Measurements from ENCODE around the gene CCN5. TPM values are rescaled to one million over a fixed set of nuclear protein-coding genes. Genes with fewer than 3 reads are reported as not detected.

Gene CCN5
- total RNA-seq, 1 donor = 520 TPM

GRCh38 chr20:44688053-44688625 lies 27.0 kb upstream of the CCN5 start:
- Histone ChIP-seq H3K79me2 (ENCODE audit: insufficient read depth, low read length) (no peaks in the 10 kb centered on the region), H4K20me1 (ENCODE audit: insufficient read depth, low read length) (no peaks in the 10 kb centered on the region), H3K27me3 (ENCODE audit: insufficient read depth, low read length) (no peaks in the 10 kb centered on the region), H3K36me3 (ENCODE audit: insufficient read depth, low read length) (no peaks in the 10 kb centered on the region), H3K4me1 (ENCODE audit: insufficient read depth, low read length) (peaks cover 11% of the 10 kb centered on the region), H3K4me2 (ENCODE audit: insufficient read depth, low read length) (no peak overlapping the region), H3K9me3 (ENCODE audit: low read depth, low read length) (no peaks in the 10 kb centered on the region), H3K27ac (ENCODE audit: low read depth, low read length) (no peak overlapping the region), H3K4me3 (ENCODE audit: insufficient read depth, low read length) (no peak overlapping the region), H2AFZ (ENCODE audit: low read length) (no peak overlapping the region)
- DNase-seq (ENCODE audit: insufficient read length, low spot score, missing footprints) = no peak
- TF ChIP-seq CTCF (IDR thresholded peaks at IDR 0.05; ENCODE audit: extremely low read depth, low read depth, low read length) = peak; percentile 26

- Histone ChIP-seq H4K20me1 (ENCODE audit: insufficient read depth, low read length) (no peaks in the 10 kb centered on the region), H3K4me2 (ENCODE audit: insufficient read depth, low read length) (no peak overlapping the region), H3K79me2 (ENCODE audit: insufficient read depth, low read length) (no peaks in the 10 kb centered on the region), H3K27ac (ENCODE audit: low read depth, low read length) (no peak overlapping the region), H3K4me3 (ENCODE audit: insufficient read depth, low read length) (no peak overlapping the region), H3K36me3 (ENCODE audit: insufficient read depth, low read length) (no peaks in the 10 kb centered on the region), H3K27me3 (ENCODE audit: insufficient read depth, low read length) (no peaks in the 10 kb centered on the region), H3K4me1 (ENCODE audit: insufficient read depth, low read length) (peaks cover 26% of the 10 kb centered on the region), H2AFZ (ENCODE audit: low read length) (no peak overlapping the region), H3K9me3 (ENCODE audit: low read depth, low read length) (no peaks in the 10 kb centered on the region)
- DNase-seq (ENCODE audit: insufficient read length, low spot score, missing footprints) = no peak
- no peak for TF ChIP-seq CTCF (IDR thresholded peaks at IDR 0.05; ENCODE audit: extremely low read depth, low read depth, low read length)
Measured at GRCh38 chr20:44689809-44690208, 25.4 kb upstream of the CCN5 start.

DNA sequence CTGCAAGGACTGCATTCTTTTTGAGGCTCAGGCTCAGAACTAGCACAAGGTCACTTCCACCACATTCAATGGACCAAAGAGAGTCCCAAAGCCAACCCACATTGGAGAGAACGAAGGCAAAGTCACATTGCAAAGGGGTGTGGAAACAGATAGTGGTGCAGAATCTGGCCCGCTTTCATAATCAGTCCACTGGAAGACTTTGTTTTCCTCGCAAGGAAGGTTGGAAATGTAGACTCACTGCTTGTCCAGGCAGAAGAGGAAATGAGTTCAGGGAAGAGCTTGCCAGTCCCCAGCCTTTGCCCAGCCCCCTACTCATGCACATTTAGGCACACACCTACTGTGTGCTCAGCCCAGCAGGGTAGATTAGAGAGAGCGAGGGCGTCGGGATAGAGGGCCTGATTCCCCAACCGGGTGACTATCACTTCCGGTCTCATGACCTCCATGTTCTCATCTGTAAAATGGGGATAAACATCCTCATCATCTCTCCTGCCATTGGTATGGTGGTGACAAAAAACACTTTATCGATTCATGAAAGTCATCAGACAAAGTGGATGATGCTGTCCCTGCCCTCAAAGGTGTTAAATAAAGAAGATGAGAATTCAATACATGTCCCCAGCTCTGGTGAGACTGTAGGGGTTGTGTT lies 24.3 kb upstream of the CCN5 start:
- DNase-seq (ENCODE audit: insufficient read length, low spot score, missing footprints) = no peak
- Histone ChIP-seq H3K36me3 (ENCODE audit: insufficient read depth, low read length) (no peaks in the 10 kb centered on the region), H3K4me2 (ENCODE audit: insufficient read depth, low read length) (no peak overlapping the region), H3K27me3 (ENCODE audit: insufficient read depth, low read length) (no peaks in the 10 kb centered on the region), H3K4me1 (ENCODE audit: insufficient read depth, low read length) (peaks cover 37% of the 10 kb centered on the region), H4K20me1 (ENCODE audit: insufficient read depth, low read length) (no peaks in the 10 kb centered on the region), H3K79me2 (ENCODE audit: insufficient read depth, low read length) (no peaks in the 10 kb centered on the region), H2AFZ (ENCODE audit: low read length) (no peak overlapping the region), H3K27ac (ENCODE audit: low read depth, low read length) (no peak overlapping the region), H3K9me3 (ENCODE audit: low read depth, low read length) (no peaks in the 10 kb centered on the region), H3K4me3 (ENCODE audit: insufficient read depth, low read length) (no peak overlapping the region)
- no peak for TF ChIP-seq CTCF (IDR thresholded peaks at IDR 0.05; ENCODE audit: extremely low read depth, low read depth, low read length)
